ENCODE measurements around the gene ZFP91. TPM values are rescaled to one million over a fixed set of nuclear protein-coding genes. Genes with fewer than 3 reads are reported as not detected.

Gene ZFP91
- total and polyA plus RNA-seq, 2 of the 13 experiments (the other 11 are each of a cell fraction or from before 2014, with no cell fraction given) = 13.5 to 38.6 TPM

GRCh38 chr11:58625826-58626460 is 47.1 kb downstream of the ZFP91 start:
- Histone ChIP-seq H3K9ac (ENCODE audit: insufficient read depth, low read depth, low read length) (no peak overlapping the region), H3K79me2 (ENCODE audit: insufficient read depth, low read length) (no peaks in the 10 kb centered on the region), H4K20me1 (ENCODE audit: insufficient read depth, low read length) (no peaks in the 10 kb centered on the region), H3K9me3 (ENCODE audit: low read length) (no peaks in the 10 kb centered on the region), H3K4me1 (ENCODE audit: insufficient read depth, low read length) (no peaks in the 10 kb centered on the region), H2AFZ (ENCODE audit: low read length) (no peak overlapping the region), H3K36me3 (replicated peaks in 1 of 2; ENCODE audit: control insufficient read depth in 1 of 2, insufficient read depth in 2 of 2, low read length in 2 of 2) (peaks cover 3 to 39% of the 10 kb centered on the region in 2 experiments), H3K27ac (ENCODE audit: extremely low read length, insufficient read depth, low read length) (no peak overlapping the region), H3K27me3 (ENCODE audit: control insufficient read depth in 1 of 2, insufficient read depth in 2 of 2, low read length in 2 of 2) (no peaks in the 10 kb centered on the region), H3K4me2 (ENCODE audit: low read depth, low read length) (no peak overlapping the region), H3K4me3 (replicated peaks in 1 of 3; ENCODE audit: insufficient read depth in 1 of 3, low read depth in 2 of 3, low read length in 3 of 3) (no peak overlapping the region)
- POLR2A ChIA-PET = no interaction called here
- intact Hi-C loops (cut with micrococcal nuclease; ENCODE audit: unreplicated experiment) (no loop called here), in situ Hi-C loops (cut with HindIII; ENCODE audit: extremely low pct_ligation_motif_present, low pct_unique_long_range_greater_than_20kb) (loop anchor here (10.0 kb wide), 1 partner anchor 61 kb away; no protein-coding TSS in a partner anchor)
- ATAC-seq = no peak
- no peak for DNase-seq (ENCODE audit: low spot score)
- FAIRE-seq = no peak
- TF ChIP-seq ZFP1 (CRISPR knock-in tag; IDR thresholded peaks at IDR 0.05) = no peak
- no peak for TF ChIP-seq PHF5A (CRISPR knock-in tag; IDR thresholded peaks at IDR 0.05; ENCODE audit: low read depth, unreplicated experiment)
- TF ChIP-seq, protein P1, sequence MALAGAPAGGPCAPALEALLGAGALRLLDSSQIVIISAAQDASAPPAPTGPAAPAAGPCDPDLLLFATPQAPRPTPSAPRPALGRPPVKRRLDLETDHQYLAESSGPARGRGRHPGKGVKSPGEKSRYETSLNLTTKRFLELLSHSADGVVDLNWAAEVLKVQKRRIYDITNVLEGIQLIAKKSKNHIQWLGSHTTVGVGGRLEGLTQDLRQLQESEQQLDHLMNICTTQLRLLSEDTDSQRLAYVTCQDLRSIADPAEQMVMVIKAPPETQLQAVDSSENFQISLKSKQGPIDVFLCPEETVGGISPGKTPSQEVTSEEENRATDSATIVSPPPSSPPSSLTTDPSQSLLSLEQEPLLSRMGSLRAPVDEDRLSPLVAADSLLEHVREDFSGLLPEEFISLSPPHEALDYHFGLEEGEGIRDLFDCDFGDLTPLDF (CRISPR knock-in tag; IDR thresholded peaks at IDR 0.05) = no peak
- TF ChIP-seq IKZF5 (CRISPR knock-in tag; IDR thresholded peaks at IDR 0.05) = no peak
- no peak for TF ChIP-seq REPIN1 (CRISPR knock-in tag; IDR thresholded peaks at IDR 0.05; ENCODE audit: borderline replicate concordance, low read depth)
- no peak for TF ChIP-seq ZBTB1 (CRISPR knock-in tag; IDR thresholded peaks at IDR 0.05; ENCODE audit: borderline replicate concordance)
- no peak for TF ChIP-seq ZNF275 (CRISPR knock-in tag; IDR thresholded peaks at IDR 0.05; ENCODE audit: borderline replicate concordance)
- TF ChIP-seq RFXAP (CRISPR knock-in tag; IDR thresholded peaks at IDR 0.05; ENCODE audit: borderline replicate concordance) = no peak
- TF ChIP-seq, protein P2, sequence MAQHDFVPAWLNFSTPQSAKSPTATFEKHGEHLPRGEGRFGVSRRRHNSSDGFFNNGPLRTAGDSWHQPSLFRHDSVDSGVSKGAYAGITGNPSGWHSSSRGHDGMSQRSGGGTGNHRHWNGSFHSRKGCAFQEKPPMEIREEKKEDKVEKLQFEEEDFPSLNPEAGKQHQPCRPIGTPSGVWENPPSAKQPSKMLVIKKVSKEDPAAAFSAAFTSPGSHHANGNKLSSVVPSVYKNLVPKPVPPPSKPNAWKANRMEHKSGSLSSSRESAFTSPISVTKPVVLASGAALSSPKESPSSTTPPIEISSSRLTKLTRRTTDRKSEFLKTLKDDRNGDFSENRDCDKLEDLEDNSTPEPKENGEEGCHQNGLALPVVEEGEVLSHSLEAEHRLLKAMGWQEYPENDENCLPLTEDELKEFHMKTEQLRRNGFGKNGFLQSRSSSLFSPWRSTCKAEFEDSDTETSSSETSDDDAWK (CRISPR knock-in tag; IDR thresholded peaks at IDR 0.05) = no peak
- 93% methylated on average over 4 of the region's 4 CpGs for WGBS (ENCODE audit: low lambda C conversion rate)
- BruUV-seq (replicated peaks) = no TSS peak
- CTCF ChIA-PET (ENCODE audit: low intra/inter-chr PET ratio, low total read pairs) = no interaction called here
